ENCODE measurements around the gene TMC2.
"Not testable (repeated sequence)": the region's sequence is repeated elsewhere in the genome, so short reads cannot be mapped to it uniquely, and the experiment has no call there.

TMC2 gene

GRCh38 chr20:2654831-2655230 lies 118.5 kb downstream of the TMC2 start:
- H3K27ac ChIP-seq, result no peak overlapping the region

GRCh38 chr20:2655331-2656116 lies 119.2 kb downstream of the TMC2 start:
- Histone ChIP-seq H3K27ac (no peak overlapping the region), H3K4me3 (no peak overlapping the region)

More at GRCh38 chr20:2654831-2655230, 118.5 kb downstream of the TMC2 start:
- H3K4me3 ChIP-seq, result no peak overlapping the region

- Histone ChIP-seq H3K4me3 (no peak overlapping the region), H3K27ac (no peak overlapping the region)
Observed at GRCh38 chr20:2656471-2657117, 120.2 kb downstream of the TMC2 start.

- H3K27ac ChIP-seq, result no peak overlapping the region
- no peak overlapping the region for H3K4me3 ChIP-seq
Observed at GRCh38 chr20:2657241-2657640, 120.9 kb downstream of the TMC2 start.

- Histone ChIP-seq H3K27ac (no peak overlapping the region), H3K4me3 (no peak overlapping the region)
Observed at GRCh38 chr20:2657674-2658073, 121.3 kb downstream of the TMC2 start.

- Histone ChIP-seq H3K4me3 (no peak overlapping the region), H3K27ac (no peak overlapping the region)
Observed at GRCh38 chr20:2658414-2659354, 122.3 kb downstream of the TMC2 start.

GRCh38 chr20:2659547-2659946 lies 123.2 kb downstream of the TMC2 start:
- Histone ChIP-seq H3K27ac (no peak overlapping the region), H3K4me3 (no peak overlapping the region)

GRCh38 chr20:2663364-2663886 lies 127.1 kb downstream of the TMC2 start:
- Histone ChIP-seq H3K4me3 (peak overlapping the region; percentile 82 to 95 (median 93)), H3K27ac (peak overlapping the region in 20 of 21 experiments; percentile 63 to 96 (median 87))

GRCh38 chr20:2663887-2664719 lies 127.7 kb downstream of the TMC2 start, which contains the start of gene IDH3B:
IDH3B (minus strand) TSS chr20:2664216; CDS start chr20:2664188, 28 bp downstream.
- peak within 1 kb of the TSS; percentile 28 to 96 (median 87) for H3K27ac ChIP-seq
- H3K4me3 ChIP-seq, result peak within 1 kb of the TSS; percentile 82 to 95 (median 93)

GRCh38 chr20:2671977-2672376 lies 135.6 kb downstream of the TMC2 start:
- Histone ChIP-seq H3K27ac (no peak overlapping the region), H3K4me3 (no peak overlapping the region)

GRCh38 chr20:2672446-2672845 lies 136.1 kb downstream of the TMC2 start:
- no peak overlapping the region for H3K27ac ChIP-seq
- H3K4me3 ChIP-seq, result no peak overlapping the region

GRCh38 chr20:2673453-2673852 lies 137.1 kb downstream of the TMC2 start:
- no peak overlapping the region for H3K27ac ChIP-seq
- no peak overlapping the region for H3K4me3 ChIP-seq

- no peak overlapping the region for H3K4me3 ChIP-seq
Observed at GRCh38 chr20:2680046-2680445, 143.7 kb downstream of the TMC2 start.

GRCh38 chr20:2682040-2682439 lies 145.7 kb downstream of the TMC2 start:
- not testable (repeated sequence) for H3K4me3 ChIP-seq, H3K27ac ChIP-seq

More at GRCh38 chr20:2680046-2680445, 143.7 kb downstream of the TMC2 start:
- H3K27ac ChIP-seq, result no peak overlapping the region

- H3K4me3 ChIP-seq, H3K27ac ChIP-seq: not testable (repeated sequence)
Observed at GRCh38 chr20:2684817-2685216, 148.4 kb downstream of the TMC2 start.

- H3K4me3 ChIP-seq, result no peak overlapping the region
- H3K27ac ChIP-seq, result no peak overlapping the region
Observed at GRCh38 chr20:2687514-2687913, 151.1 kb downstream of the TMC2 start.

GRCh38 chr20:2688041-2688591 lies 151.7 kb downstream of the TMC2 start:
- H3K27ac ChIP-seq, result no peak overlapping the region
- no peak overlapping the region for H3K4me3 ChIP-seq

- no peak overlapping the region for H3K4me3 ChIP-seq
- no peak overlapping the region for H3K27ac ChIP-seq
Observed at GRCh38 chr20:2690213-2690612, 153.8 kb downstream of the TMC2 start.

GRCh38 chr20:2690718-2691117 lies 154.3 kb downstream of the TMC2 start:
- no peak overlapping the region for H3K27ac ChIP-seq
- H3K4me3 ChIP-seq, result no peak overlapping the region

Measured in skin epidermis (tissue), 12 donors.